Activated CD4-positive, CD25-positive, alpha-beta regulatory T cell (primary cell): Measurements from ENCODE around the gene MBP.

Source experiments
- DNase-seq, 4 experiments: peaks; one replicate each; lab custom pipeline; 2025; lab: John Stamatoyannopoulos, UW

MBP gene

DNA sequence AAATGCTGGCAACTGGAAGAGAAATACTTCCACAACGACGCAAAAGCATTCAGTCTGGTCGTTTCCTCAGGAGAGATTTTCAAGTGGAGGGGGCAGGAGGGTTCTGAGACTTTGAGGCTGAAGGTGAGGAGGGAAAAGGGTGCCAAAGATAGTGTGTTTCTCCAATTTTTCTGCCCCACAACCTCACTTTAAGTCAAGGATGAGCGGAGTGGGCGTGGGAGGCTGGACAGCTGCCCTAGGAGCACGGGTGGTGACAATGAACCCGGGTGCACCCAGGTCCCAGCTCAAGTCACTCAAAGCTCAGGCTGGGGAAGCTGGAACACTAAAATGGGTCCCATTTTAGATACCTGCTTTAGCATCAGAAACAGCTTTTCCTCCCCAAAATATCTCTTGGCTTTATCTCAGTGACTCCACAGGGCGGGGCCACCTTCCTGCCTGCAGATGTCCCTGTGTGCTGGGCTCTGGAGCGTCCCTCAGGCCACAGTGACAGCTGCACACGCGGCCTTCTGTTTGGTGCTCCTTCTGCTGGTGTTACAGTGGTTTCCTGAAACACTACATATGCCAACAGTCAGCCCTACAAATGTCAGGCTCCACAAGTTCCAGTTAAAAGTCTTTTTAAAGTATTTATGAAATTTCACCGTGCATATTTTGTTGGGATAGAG, 1.4 kb upstream of the MBP start:
- DNase-seq: no peak

DNA sequence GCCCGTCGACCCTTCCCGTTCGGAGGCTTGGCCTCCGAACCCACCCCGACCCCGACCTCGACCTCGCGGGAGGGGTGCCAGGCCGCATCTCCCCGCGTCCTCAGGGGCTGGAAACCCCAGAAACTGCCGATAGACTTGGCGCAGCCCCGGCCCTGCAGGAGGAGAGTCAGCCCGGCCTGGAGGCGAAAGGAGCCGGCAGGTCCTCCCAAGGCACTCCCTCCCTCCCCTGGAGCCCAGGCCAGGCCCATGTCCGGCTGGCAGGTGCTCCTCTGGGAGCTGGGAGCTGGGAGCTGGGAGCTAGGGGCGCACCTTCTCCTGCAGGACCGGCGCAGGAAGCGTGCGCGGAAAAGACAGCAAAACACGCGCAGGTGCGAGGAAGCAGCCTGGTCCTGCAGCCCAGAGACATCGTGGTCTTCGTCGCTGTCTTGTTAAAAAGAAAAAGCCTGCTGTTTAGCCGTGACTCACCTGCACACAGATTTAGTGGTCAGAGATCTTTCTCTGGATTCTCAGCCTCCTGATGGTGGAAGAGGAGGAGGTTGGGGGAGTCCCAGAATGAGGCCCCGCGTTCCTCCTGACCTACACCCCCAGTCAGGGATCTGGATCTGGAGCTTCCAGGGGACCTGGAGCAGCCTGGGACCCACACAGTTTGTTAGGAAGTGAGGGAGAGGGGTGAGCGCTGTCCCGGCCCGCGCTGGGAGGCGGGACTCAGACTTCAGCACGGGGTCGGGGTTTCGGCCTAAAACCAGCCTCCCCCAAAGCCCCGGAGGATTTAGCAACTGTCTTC, 660 bp upstream of the MBP start:
- DNase-seq: no peak

DNA sequence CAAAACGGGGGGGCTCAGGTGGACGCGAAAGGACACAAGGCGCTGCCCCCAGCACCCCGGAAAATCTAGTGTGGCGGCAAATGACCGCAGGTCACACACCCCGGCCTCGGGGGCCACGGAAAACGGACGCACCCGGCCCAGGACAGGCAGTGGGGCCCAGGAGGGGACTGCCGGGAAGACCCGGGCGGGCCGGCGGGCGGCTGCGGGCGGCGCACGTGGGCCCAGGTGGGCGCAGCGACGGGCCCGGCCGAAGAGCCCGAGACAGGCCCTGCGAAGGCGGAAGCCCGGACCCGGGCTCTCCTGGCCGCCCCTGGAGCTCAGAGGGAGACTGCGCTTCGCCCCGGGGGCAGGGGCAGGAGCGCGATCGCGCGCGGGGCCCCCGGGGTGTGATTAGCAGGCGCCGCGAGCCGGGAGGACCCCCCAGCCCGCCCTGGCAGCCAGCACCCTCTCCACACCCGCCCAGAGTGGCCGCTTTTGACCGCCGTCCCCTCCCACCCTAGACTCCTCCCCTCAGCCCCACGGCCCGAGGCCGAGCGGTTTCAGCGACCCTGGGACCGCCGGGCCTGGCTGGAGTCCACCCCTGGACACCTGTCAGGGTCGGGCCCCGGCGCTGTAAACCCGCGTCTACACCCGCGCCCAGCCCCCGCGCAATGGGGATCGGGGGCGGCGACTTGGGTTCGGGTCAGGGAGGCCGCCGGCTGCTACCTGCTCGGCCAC, 773 bp downstream of the MBP start:
- DNase-seq: peak in 3 of 4 experiments; percentile 7 to 42 (median 20)

DNA sequence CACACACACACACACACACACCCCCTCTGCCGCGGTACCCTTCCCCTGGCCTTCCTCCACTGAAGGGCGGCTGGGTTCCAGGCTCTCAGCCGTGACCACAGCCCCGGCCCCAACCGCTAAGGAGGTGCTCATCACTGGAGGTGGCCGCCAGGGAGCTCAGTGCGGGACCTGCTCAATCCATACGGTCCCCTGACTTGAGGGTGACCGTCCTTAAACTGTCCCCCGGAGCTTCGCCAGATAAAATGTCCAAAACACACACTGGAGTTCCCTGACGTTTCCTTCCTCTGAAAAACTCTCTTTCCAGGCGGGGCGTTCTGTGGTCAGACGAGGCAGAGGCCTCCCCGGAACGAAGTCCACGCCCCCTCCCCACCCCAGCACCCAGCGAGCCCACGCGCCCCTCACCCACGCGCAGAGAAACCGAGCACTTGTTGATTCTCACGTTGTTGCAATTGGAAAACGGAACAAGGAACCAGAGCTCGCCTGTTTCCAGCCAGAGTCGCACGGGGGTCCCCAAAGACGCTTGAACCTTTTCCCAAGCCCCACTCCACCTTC, 1.4 kb downstream of the MBP start:
- no peak for DNase-seq

DNA sequence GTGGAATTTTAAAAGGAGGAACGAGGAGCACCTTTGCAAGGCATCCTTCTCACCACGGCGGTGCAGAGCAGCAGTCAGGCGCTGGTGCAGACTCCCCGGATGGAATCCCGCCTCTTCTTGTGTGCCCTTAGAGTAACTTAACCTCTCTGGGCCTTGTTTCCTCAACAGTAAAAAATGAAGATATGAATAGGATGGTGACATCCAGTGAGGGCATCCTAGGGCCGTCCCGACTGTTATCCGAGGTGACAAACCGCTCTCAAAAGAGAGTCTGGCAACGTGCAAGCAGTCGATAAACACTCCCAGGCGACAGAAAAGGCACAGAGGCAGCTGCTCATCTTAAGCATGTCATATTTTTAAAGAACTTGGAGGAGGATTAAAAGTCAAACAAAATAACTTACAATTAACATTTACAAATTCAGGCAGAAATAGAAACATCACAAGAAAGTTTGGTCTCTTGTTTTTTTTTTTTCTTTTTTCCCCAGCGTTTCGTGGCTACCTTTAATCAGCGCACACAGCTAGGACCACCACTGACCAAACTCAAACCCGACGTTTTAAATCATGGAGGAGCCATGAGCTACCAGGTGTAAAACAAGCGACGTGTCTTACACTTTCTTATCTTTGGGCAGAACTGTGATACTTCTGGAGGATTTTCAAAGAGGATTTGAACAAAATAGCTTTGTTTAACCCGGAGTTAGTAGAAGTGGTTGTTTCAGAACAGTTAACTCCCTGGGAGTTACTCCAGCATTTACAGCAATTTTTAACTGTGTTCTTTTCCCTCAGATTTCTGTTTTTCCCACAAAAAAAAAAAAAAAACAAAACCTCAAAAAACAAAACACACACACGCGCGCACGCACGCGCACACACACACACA, 2.1 kb downstream of the MBP start:
- DNase-seq: no peak

DNA sequence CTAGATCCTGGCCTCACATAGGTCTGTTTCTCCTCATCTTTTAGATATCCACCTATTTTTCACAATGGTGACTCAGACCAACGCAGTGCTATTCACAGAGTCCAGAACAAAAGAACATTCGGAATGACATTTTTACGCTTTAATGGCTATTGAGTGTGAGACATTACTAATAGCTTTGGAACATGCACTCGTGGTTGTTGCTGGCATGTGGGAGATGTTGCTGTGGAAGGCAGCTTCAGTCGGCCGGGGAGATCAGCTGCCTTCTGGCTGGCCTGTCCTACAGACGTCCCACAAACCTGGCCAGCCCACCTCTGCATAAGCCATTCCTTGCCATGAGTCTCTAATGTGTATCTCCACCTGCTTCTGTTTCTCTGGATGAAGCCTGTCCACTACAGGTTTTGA, 3.4 kb downstream of the MBP start:
- no peak for DNase-seq

DNA sequence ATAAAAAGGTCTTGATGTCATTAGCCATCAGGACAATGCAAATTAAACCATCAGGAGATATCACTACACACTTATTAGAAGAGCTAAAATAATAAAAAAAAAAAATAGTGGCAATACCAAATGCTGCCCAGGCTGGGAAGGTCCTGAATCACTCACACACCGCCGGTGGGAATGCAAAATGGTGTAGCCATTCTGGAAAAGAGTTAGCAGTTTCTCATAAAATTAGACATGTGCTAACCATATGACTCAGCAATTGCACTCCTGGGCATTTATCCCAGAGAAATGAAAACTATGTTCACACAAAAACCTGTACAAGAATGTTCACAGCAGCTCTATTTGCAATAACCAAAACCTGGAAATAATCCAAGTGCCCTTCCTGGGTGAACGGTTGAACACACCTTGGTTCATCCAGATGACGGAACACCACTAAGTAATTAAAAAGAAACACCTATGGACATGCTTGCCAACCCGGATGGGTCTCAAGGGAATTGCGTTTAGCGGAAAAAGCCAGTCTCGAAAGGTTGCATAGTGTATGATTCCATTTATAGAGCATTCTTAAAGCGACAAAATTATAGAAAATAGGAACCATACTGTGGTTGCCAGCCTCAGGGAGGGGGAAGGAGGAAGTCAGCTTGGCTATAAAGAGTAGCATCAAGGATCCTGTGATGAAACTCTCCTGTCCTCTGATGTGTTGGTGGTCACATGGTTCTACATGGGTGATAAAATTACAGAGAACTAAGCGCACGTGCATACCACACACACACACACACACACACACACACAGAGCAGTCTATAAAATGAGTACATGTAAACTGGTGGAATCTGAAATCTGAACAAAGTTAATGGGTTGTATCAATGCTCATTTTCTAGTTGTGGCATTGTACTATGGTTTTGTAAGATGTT, 4.6 kb downstream of the MBP start:
- DNase-seq: no peak

DNA sequence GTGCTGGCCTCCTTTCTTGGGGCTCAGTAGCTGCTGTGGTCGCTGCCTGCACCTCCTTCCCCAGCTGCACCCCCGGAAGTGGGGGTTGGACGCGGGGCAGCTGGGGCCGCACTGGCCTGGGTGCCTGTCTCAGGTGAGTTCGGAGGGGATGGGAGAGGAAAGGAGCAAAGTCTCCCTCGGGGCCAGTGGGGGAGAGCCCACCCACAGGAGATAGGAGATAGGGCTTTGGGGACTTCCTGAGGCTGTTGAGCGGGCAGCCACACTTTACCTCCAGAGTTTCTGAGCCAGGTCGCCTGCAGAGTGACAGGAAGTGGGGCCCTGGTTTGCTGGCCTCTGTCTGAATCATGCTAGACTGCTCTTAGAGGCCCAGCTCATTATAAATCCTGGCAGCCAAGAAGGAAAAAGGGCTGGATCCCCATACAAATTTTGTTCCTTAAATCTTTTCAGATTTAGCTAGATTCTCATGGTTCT, 8.1 kb downstream of the MBP start:
- peak; percentile 5 to 32 (median 24) for DNase-seq

DNA sequence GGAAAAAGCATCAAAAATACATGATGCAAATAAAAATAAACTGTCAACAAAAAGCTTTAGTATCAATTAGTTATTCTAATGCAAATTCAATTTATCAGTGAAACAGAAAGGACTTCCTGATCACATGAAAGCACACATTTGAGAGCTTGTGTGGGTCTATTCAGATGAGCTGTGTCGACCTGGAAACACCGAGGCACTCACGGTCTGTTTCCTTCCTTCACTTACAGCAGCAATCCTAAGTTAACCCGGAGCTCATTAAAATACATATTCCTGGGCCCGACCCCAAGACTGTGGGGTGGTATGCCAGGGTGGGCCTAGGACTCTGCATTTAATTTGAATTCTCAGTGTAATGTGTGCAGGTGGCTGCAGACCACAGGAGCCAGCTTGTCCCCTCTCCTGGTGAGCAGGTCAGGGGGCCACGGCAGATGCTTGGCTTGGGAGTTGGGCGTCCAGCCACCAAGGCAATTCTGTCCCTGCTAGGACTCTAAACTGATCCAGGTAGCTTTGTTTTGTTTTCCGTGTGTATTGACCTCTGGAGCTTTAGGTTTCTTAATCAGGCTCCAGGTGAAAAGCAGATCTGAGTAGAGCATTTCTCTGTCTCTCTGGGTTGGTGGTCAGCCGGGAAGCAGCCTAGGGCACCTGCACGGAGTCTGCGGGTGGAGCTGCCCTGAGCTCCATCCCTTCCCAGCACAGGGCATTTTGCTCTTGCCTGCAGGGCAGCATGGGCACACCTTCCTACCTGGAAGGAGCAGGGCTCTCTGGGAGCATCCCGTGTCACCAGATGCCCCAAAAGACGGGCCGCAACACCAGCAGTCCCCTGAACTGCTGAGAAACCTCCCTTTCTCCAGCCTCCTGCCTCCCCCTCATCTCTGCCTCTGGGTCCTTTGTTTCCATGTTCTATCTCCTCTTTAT, 9.0 kb downstream of the MBP start:
- no peak for DNase-seq

DNA sequence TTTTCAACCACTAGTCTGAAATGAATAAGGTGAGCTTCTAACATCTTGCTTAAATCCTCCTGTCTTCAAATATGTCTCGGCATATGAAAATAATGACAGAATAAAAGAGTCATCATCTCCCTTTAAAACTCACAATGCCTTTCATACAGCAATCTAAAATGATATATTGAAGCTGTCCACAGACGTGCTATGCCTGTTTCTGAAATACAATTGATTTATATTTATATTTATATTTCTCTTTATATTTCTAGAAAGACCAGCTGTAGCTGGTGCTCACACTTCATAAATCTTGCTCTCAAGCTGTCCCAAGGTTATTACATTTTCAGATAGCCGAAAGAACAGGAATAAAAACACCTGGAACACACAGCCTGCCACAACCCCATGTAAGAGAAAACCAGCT, 11.1 kb downstream of the MBP start:
- no peak for DNase-seq

DNA sequence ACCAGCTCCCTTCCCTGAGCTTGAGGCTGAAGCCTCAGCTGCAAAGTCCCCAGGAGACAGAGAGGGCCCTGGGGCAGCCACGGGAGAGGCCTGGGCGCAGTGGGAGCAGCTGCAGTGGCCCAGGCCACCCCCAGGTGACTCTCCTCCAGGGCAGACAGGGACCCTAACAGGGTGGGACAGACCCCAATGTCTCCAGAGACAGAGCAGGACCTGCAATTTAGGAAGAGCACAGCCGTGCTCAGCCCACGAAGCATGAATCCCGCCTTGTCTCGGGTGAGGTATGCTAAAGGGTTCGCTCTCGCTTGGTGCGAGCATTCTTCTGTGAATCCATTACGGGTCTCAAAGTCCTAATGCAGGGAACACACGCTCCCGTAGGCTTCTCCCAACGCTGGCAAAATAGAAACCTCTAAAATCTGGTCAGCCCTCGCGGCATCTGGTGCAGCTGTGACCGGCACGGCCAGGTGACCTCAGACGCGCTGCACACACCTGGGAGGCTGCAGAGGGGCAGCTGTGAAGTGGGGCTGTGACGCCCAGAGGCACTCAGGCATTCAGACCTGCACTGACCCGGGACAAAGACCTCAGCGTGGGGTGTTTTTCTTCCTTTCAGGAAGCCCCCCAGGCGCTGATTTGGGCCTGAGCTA, 12.6 kb downstream of the MBP start:
- DNase-seq: no peak

DNA sequence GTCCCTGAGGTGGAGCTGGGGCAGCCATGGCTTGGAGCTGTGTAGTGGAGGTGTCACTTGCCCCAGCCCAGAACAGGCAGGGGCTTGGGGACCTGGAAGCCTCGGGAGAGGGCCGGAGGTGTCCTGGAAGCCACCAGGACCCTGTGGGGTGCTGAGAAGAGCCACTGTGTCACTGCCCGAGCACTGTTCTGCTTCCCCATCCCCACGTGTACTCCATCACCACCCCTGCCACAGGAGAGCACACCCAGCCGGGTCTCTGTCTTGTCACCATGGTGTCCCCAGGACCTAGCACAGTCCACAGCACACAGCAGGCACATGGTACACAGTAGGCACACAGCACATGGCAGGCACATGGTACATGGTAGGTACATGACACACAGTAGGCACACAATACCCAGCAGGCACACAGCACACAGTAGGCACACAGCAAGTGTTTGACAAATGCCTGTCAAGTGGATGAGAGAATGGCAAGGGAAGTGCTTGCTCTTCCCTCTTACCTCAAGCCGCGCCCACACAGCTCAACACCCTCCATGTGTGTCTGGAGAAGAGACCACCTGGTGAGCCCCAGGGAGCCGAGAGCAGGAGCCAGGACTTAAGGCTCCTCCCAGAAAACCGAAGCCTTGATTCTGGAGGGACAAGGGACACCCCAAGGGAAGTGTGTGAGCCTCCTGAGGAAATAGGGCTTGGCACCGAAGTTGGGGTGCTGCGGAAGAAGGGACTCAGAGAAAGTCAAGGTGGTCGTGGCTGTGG, 13.3 kb downstream of the MBP start:
- DNase-seq: no peak

DNA sequence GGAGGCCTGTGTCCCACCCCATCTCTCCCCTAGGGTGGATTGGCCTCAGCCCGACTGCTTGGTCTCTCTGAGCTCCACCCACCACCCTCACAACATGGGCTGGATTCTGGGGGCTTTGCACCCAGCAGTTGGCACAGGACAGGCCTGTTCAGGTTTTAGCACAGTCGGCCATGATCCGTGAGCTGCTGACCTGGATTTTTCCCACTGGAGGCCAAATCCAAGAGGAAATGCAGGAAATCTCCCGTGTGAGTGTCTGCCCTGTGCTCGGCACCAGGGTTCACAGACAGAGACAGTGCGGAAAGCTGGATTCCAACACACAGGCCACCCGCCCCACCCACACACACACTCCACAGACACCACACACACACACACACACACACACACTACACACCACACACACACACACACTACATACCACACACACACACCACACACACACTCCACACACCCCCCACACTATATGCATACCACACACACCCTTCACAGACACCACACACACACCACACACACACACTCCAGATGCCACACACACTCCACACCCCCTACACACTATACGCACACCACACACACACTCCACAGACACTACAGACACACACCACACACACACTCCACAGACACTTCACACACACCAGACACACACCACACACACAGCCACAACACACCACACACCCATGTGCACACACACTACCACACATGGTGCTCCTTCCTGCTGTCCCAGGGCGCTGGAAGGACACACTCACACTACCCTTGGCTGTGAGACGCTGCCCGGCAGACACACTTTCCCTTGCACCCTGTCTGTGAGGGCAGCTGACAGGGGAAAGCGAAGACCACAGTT, 14.1 kb downstream of the MBP start:
- no peak for DNase-seq

DNA sequence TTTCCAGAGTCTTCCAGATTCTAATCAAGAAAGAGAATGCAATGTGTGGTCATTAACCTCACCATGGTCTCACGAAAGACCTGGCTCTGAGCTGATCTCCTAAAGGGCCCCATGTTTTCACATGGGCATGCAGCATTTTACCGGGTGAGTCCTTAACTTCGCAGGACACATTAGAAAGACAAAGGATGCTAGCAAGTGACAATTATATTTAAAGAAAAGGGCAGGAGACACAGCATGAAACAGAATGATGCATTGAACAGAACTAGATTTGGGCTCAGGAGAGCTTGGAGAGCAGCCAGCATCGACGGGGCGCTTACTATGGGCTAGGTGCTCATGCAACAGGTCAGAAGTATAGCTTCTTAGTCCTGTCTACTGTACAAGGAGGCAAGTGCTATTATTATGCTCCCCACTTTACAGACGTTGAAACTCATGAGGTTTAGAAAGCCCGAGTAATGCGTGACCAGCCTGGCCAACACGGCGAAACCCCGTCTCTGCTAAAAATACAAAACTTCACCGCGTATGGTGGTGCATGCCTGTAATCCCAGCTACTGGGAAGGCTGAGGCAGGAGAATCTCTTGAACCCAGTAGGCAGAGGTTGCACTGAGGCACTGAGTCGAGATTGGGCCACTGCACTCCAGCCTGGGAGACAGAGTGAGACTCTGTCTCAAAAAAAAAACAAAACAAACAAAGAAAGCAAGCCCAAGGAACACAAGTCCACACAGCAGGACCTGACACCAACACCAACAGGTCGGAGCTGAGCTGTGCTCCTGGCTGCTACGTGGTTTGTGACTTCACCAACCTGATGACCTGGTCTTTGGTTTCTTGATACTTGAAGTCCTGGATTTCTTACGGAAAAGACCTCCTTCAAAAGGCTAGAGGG, 16.1 kb downstream of the MBP start:
- no peak for DNase-seq

DNA sequence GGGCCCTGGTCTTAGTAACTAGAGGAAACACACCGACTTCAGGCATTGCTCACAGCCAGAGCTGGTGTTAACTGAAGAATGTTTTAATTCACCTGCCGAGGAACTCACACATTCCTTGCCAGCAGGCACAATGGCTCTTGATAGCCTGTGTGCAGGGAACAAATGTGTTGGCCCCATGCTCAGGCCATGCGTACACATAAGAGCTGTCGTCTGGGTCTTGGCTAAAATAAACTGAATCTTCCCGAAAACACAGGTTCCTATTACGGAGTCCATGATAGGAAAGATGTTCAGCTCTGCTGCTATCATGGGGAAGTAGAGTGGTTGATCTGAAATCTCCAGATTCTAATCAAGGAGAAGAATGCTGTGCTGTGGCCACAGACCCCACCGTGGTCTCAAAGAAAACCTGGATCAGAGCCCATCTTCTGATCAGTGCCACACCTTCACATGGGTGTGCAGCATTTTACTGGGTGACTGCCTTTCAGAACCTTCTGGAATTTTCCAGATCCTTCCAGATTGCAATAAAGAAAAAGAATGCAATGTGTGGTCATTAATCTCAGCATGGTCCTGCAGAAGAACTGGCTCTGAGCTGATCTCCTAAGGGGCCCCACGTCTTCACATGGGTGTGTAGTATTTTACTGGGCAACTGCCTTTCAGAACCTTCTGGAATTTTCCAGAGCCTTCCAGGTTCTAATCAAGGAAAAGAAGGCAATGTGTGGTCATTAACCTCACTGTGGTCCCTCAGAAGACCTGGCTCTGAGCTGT, 17.2 kb downstream of the MBP start:
- DNase-seq: no peak
